22Rv1 (cell line): Measurements from ENCODE around the gene LTB4R.

Experiments used
- H3K27ac ChIP-seq: fragments of 450-650 bp; 2 replicates; pipeline ENCODE4 v1.5.1; 2017
- ZFX ChIP-seq: fragments of 450-650 bp; IDR thresholded peaks from 2 replicates; pipeline ENCODE4 v1.6.1; 2017; ENCODE audit warnings: antibody characterized with exemption, borderline replicate concordance
- TF ChIP-seq, protein P1 (sequence below): fragments of 450-650 bp; IDR thresholded peaks from 2 replicates; pipeline ENCODE4 v1.5.1; 2017; ENCODE audit warnings: mild to moderate bottlenecking

The LTB4R gene, protein sequence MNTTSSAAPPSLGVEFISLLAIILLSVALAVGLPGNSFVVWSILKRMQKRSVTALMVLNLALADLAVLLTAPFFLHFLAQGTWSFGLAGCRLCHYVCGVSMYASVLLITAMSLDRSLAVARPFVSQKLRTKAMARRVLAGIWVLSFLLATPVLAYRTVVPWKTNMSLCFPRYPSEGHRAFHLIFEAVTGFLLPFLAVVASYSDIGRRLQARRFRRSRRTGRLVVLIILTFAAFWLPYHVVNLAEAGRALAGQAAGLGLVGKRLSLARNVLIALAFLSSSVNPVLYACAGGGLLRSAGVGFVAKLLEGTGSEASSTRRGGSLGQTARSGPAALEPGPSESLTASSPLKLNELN

DNA sequence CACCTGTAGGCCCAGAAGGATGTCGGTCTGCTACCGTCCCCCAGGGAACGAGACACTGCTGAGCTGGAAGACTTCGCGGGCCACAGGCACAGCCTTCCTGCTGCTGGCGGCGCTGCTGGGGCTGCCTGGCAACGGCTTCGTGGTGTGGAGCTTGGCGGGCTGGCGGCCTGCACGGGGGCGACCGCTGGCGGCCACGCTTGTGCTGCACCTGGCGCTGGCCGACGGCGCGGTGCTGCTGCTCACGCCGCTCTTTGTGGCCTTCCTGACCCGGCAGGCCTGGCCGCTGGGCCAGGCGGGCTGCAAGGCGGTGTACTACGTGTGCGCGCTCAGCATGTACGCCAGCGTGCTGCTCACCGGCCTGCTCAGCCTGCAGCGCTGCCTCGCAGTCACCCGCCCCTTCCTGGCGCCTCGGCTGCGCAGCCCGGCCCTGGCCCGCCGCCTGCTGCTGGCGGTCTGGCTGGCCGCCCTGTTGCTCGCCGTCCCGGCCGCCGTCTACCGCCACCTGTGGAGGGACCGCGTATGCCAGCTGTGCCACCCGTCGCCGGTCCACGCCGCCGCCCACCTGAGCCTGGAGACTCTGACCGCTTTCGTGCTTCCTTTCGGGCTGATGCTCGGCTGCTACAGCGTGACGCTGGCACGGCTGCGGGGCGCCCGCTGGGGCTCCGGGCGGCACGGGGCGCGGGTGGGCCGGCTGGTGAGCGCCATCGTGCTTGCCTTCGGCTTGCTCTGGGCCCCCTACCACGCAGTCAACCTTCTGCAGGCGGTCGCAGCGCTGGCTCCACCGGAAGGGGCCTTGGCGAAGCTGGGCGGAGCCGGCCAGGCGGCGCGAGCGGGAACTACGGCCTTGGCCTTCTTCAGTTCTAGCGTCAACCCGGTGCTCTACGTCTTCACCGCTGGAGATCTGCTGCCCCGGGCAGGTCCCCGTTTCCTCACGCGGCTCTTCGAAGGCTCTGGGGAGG lies at the start of gene LTB4R:
Gene LTB4R (plus strand): TSS at position 857 of the 959 bp plus-strand sequence. CDS start 4,150 bp downstream, outside the sequence.
- no peak for TF ChIP-seq ZFX
- TF ChIP-seq, protein P1, sequence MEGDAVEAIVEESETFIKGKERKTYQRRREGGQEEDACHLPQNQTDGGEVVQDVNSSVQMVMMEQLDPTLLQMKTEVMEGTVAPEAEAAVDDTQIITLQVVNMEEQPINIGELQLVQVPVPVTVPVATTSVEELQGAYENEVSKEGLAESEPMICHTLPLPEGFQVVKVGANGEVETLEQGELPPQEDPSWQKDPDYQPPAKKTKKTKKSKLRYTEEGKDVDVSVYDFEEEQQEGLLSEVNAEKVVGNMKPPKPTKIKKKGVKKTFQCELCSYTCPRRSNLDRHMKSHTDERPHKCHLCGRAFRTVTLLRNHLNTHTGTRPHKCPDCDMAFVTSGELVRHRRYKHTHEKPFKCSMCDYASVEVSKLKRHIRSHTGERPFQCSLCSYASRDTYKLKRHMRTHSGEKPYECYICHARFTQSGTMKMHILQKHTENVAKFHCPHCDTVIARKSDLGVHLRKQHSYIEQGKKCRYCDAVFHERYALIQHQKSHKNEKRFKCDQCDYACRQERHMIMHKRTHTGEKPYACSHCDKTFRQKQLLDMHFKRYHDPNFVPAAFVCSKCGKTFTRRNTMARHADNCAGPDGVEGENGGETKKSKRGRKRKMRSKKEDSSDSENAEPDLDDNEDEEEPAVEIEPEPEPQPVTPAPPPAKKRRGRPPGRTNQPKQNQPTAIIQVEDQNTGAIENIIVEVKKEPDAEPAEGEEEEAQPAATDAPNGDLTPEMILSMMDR, result peak; percentile 81
- H3K27ac ChIP-seq, result peak within 1 kb of the TSS; percentile 82

DNA sequence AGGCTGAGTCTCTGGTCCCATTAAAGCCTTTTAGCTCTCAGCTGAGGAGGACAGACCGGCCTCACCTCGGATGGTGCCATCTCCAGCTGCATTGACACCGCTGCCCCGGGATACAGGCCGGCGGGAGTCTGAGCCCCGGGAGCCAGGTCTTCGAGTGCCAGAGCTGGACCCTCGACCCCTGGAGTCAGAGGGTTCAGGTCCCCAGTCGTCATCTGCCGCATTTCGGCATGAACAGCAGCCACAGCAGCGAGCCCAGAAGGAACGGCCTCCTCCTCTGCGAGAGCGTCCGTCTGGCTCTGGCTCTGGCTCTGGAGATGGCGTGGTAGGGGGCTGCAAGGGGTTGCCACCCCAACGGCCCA lies 49.4 kb upstream of the LTB4R start:
- no peak overlapping the region for H3K27ac ChIP-seq
- TF ChIP-seq, protein P1, result no peak
- TF ChIP-seq ZFX, result no peak

DNA sequence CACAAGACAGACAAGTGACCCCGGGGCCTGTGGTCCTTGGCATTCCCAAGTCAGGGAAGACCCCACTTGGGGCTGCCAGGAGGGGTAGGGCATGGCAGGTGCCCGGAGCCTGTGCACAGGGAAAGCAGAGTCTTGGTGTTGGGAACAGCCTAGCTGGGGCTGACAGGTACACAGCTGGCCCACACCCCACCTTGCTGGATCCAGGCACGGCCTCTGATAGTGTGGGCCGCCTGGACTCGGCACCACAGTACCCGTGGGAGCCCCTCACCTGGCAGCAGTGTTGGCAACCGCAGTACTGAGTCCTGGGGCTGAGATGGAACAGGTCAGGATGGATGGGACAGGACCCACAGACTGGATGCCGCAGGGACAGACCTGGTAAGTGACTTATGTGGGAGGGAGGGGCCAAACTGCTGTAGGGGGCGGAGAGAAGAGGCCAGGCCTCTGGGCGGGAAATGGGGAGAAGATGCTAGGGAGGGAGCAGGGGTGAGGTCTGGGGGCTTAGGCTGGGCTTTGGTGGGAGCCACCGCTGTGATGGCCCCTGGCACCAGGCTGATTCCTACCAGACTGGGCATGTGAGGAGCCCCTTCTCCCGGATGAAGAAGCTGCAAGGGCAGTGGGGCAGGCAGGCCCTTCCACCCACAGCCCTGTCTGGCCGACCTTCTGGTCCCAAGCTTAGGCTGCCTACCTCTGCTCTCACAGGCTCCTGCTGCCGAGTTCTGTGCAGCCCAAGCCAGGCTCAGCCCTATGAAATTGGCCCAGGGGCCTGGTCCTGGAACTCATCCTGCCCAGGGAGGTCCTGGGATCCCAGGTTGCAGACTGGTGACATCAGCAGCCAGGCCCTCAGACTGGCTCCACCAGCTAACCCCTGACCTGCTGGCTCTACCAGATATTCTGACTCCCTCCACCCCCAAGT lies 48.2 kb upstream of the LTB4R start, which contains the start of gene TGM1:
Gene TGM1 (minus strand): TSS at position 357 of the 913 bp plus-strand sequence. CDS start 825 bp downstream, outside the sequence.
- 0 out of 2 replicates have a peak within 1 kb of the TSS, but pooled peaks have one; percentile 7 for H3K27ac ChIP-seq
- TF ChIP-seq ZFX, result no peak

DNA sequence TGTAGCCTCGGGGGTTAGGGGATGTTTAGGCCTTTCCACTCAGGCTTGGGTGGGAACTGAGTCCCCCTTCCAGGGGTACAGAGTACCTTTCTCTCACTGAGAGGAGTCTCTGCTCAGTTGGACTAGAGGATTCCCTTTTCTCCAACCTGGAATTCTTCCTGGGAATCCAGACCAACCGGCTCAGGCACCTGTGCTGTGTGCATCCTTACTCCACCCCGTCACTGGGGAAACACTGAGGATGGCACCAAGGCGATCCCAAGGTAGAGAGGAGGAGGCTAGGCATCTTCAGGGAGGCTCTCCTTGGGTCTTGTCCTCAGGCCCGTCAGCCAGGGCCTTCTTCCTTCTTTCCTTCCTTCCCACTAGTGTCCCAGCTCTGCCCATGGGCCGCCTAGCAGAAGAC lies 47.5 kb upstream of the LTB4R start:
- H3K27ac ChIP-seq, result 0 out of 2 replicates have a peak overlapping the region, but pooled peaks have one; percentile 7
- no peak for TF ChIP-seq ZFX
- TF ChIP-seq, protein P1, result no peak

DNA sequence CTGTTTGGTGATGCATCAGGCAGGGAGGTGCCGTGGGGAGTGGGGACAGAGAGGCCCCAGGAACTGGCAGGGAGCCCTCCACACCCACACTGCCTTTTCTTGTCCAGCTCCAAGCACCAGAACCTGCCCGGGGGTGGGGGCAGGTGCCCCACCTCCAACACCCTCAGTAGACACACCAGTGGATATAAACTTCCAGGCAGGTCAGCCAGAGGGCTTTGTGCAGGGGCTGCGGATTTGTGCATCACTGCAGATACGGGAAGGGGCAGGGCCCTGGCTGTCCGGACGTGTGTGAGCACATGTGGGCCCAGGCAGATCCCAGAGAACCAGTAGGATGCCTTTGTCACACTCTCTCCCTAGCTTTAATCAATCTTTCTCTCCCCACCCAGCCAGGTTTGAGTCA lies 47.0 kb upstream of the LTB4R start:
- no peak overlapping the region for H3K27ac ChIP-seq
- TF ChIP-seq ZFX, result no peak
- TF ChIP-seq, protein P1, result no peak

DNA sequence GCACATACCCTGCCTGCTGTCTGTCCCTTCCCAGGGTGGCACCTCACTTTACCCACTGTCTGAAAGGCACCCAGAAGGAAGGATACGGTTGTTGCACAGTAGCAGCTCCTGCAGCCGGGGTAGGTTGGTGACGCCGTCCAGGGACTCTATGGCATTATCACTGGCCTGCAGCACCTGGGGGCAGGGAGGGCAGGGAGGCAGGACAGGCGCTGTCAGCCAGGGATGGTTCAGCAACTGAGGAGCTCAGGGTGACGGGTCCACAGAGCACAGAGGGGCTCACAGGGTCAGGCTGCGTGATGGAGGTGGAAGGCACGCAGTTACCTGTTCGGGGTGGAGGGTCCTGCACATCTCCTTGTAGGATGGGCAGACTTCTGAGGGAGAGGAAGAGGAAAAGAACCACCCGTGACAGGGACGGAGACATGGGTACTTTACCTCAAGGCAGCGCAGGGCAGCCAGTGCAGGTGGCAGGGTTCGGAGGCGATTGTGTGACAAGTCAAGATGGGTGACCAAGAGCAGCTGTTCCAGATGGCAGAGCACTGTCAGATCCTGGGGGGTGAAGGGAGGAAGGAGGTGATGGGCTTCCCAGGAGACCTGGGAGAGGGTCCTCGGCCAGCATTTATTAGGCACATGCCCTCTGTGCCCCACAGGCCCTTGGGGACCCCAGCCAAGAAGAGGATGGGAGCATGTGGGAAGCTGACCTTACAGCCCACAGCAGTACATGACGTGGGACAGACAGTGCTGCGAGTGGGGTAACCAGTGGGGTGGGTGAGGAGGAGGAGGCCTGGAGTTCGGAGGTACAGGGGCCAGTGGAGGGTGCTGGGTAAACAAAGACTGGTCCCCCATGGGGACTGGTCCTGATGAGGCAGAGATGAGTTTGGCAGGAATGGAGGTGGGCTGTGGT lies 44.7 kb upstream of the LTB4R start:
- no peak overlapping the region for H3K27ac ChIP-seq
- no peak for TF ChIP-seq ZFX
- TF ChIP-seq, protein P1, result no peak
